ENCODE data around the gene MTFR2. TPM values are rescaled to one million over a fixed set of nuclear protein-coding genes. Genes with fewer than 3 reads are reported as not detected.

Gene MTFR2
- total and polyA plus RNA-seq, 2 of the 13 experiments (the other 11 are each of a cell fraction or from before 2014, with no cell fraction given), result 6.7 to 10.7 TPM

GRCh38 chr6:136290410-136291010 lies 40.4 kb upstream of the MTFR2 start (continued):
- TF ChIP-seq ZBTB40 (IDR thresholded peaks at IDR 0.05) (no peak), ZBTB40 (CRISPR knock-in tag; IDR thresholded peaks at IDR 0.05) (0 out of 2 replicates have a peak, but pooled peaks have one; percentile 36), TBP (CRISPR knock-in tag; IDR thresholded peaks at IDR 0.05) (0 out of 2 replicates have a peak, but pooled peaks have one; percentile 15), MXD1 (CRISPR knock-in tag; IDR thresholded peaks at IDR 0.05) (0 out of 2 replicates have a peak, but pooled peaks have one; percentile 64), ARID5B (CRISPR knock-in tag; IDR thresholded peaks at IDR 0.05) (no peak), ZBTB7B (CRISPR knock-in tag; IDR thresholded peaks at IDR 0.05) (no peak), NFKB2 (CRISPR knock-in tag; IDR thresholded peaks at IDR 0.05; ENCODE audit: borderline replicate concordance) (peak; percentile 45; the same call in 1 of the 2 replicates), KMT2A (CRISPR knock-in tag; IDR thresholded peaks at IDR 0.05) (0 out of 2 replicates have a peak, but pooled peaks have one; percentile 7), ETV6 (CRISPR knock-in tag; conservative IDR thresholded peaks at IDR 0.05) (peak; percentile 3; the same call in 1 of the 2 replicates), ZNF878 (CRISPR knock-in tag; IDR thresholded peaks at IDR 0.05) (peak; percentile 63; the same call in 1 of the 2 replicates), NRL (CRISPR knock-in tag; IDR thresholded peaks at IDR 0.05; ENCODE audit: borderline replicate concordance) (no peak), CREB3 (CRISPR knock-in tag; IDR thresholded peaks at IDR 0.05) (peak; percentile 93; the same call in 1 of the 2 replicates), HES4 (CRISPR knock-in tag; IDR thresholded peaks at IDR 0.05; ENCODE audit: borderline replicate concordance) (0 out of 2 replicates have a peak, but pooled peaks have one; percentile 52), PAX8 (CRISPR knock-in tag; IDR thresholded peaks at IDR 0.05; ENCODE audit: borderline replicate concordance) (no peak)

Data from HepG2 (cell line).